Measurements from ENCODE around the gene SH3YL1. TPM values are rescaled to one million over a fixed set of nuclear protein-coding genes. Genes with fewer than 3 reads are reported as not detected.

The SH3YL1 gene
- total RNA-seq, 2 donors from 2014 or later, result 28.6 to 40.6 TPM

GRCh38 chr2:305366-305765 is 41.5 kb upstream of the SH3YL1 start:
- no peak for ATAC-seq (ENCODE audit: insufficient number of reproducible peaks, low FRiP score, low read depth)
- no peak overlapping the region for H3K27ac ChIP-seq

GRCh38 chr2:296354-296753 is 32.5 kb upstream of the SH3YL1 start:
- Histone ChIP-seq H3K4me1 (ENCODE audit: control insufficient read depth in 1 of 2, low read depth in 2 of 2) (no peaks in the 10 kb centered on the region), H3K27me3 (replicated peaks; ENCODE audit: insufficient read depth) (no peaks in the 10 kb centered on the region), H3K27ac (no peak overlapping the region), H3K36me3 (no peaks in the 10 kb centered on the region), H3K4me3 (no peak overlapping the region), H3K9me3 (no peaks in the 10 kb centered on the region)
- DNase-seq (ENCODE audit: low spot score) (no peak), ATAC-seq (ENCODE audit: insufficient number of reproducible peaks, low FRiP score, low read depth) (no peak)
- TF ChIP-seq CTCF (IDR thresholded peaks at IDR 0.05), result no peak

More at GRCh38 chr2:305366-305765, 41.5 kb upstream of the SH3YL1 start:
- Histone ChIP-seq H3K27me3 (replicated peaks; ENCODE audit: insufficient read depth) (no peaks in the 10 kb centered on the region), H3K4me3 (no peak overlapping the region), H3K9me3 (no peaks in the 10 kb centered on the region), H3K4me1 (ENCODE audit: control insufficient read depth in 1 of 2, low read depth in 2 of 2) (no peaks in the 10 kb centered on the region), H3K36me3 (no peaks in the 10 kb centered on the region)
- no peak for DNase-seq (ENCODE audit: low spot score)
- no peak for TF ChIP-seq CTCF (IDR thresholded peaks at IDR 0.05)

- DNase-seq (ENCODE audit: low spot score) (no peak), ATAC-seq (ENCODE audit: insufficient number of reproducible peaks, low FRiP score, low read depth) (no peak)
- Histone ChIP-seq H3K36me3 (no peaks in the 10 kb centered on the region), H3K9me3 (no peaks in the 10 kb centered on the region), H3K4me3 (no peak overlapping the region), H3K27ac (no peak overlapping the region), H3K27me3 (replicated peaks; ENCODE audit: insufficient read depth) (no peaks in the 10 kb centered on the region), H3K4me1 (ENCODE audit: control insufficient read depth in 1 of 2, low read depth in 2 of 2) (no peaks in the 10 kb centered on the region)
- TF ChIP-seq CTCF (IDR thresholded peaks at IDR 0.05), result no peak
Observed at GRCh38 chr2:295090-295489, 31.3 kb upstream of the SH3YL1 start.

GRCh38 chr2:290090-290722 is 26.4 kb upstream of the SH3YL1 start:
- no peaks in the 10 kb centered on the region for H3K27me3 ChIP-seq (replicated peaks; ENCODE audit: insufficient read depth)
- DNase-seq (ENCODE audit: low spot score), result no peak

More at GRCh38 chr2:290090-290722, 26.4 kb upstream of the SH3YL1 start:
- no peak for ATAC-seq (ENCODE audit: insufficient number of reproducible peaks, low FRiP score, low read depth)
- H3K27ac ChIP-seq, result peak overlapping the region; percentile 72 to 83
- H3K4me1 ChIP-seq (ENCODE audit: control insufficient read depth in 1 of 2, low read depth in 2 of 2), result peaks cover 0 to 30% of the 10 kb centered on the region in 2 donors
- no peaks in the 10 kb centered on the region for H3K9me3 ChIP-seq
- H3K36me3 ChIP-seq, result no peaks in the 10 kb centered on the region
- TF ChIP-seq CTCF (IDR thresholded peaks at IDR 0.05), result peak; percentile 66
- peak overlapping the region; percentile 75 for H3K4me3 ChIP-seq

Data from thoracic aorta (tissue), 2 donors.